ENCODE results near the gene KLHL25.

Gene KLHL25

GRCh38 chr15:85717212-85717611 is 77.5 kb downstream of the KLHL25 start:
- DNase-seq (ENCODE audit: low read depth): no peak

- DNase-seq (ENCODE audit: low read depth): no peak
Observed at GRCh38 chr15:85716261-85716660, 78.5 kb downstream of the KLHL25 start.

GRCh38 chr15:85711580-85712192 is 83.0 kb downstream of the KLHL25 start:
- no peak for DNase-seq (ENCODE audit: low read depth)

GRCh38 chr15:85710340-85710842 is 84.3 kb downstream of the KLHL25 start:
- DNase-seq (ENCODE audit: low read depth): no peak
